HEK293 (cell line): ENCODE measurements around the gene PPP1R15B.

Experiments
- CTCF ChIA-PET: fragments of 350-600 bp; formaldehyde crosslinking; extraction: SDS; loops from one replicate; lab custom pipeline; 2021; ENCODE audit warnings: antibody characterized with exemption; lab: Yijun Ruan, JAX
- POLR2A ChIA-PET: fragments of 300-600 bp; formaldehyde crosslinking; extraction: SDS; loops from one replicate; lab custom pipeline; 2020; ENCODE audit warnings: antibody characterized with exemption, inconsistent platforms; lab: Yijun Ruan, JAX
- H3K27ac ChIP-seq: fragments of 200-500 bp; sonication (Bioruptor generic); 2 replicates; pipeline ENCODE4 v1.5.1; 2014; ENCODE audit warnings: low read depth, low read length, control low read depth, inconsistent platforms; ENCODE audit errors: extremely low read depth
- H3K36me3 ChIP-seq, 2 experiments: fragments of 200-500 bp in 1 of 2; sonication (Bioruptor generic) in 1 of 2; 1 replicate in 1 of 2; 2 replicates in 1 of 2; pipeline ENCODE4 v1.5.1; 2014 to 2017; ENCODE audit warnings: inconsistent platforms in 2 of 2, low read length in 2 of 2; ENCODE audit not compliant: control insufficient read depth in 2 of 2, insufficient read depth in 1 of 2
- H3K4me1 ChIP-seq: fragments of 200-500 bp; sonication (Bioruptor generic); 2 replicates; pipeline ENCODE4 v1.5.1; 2014; ENCODE audit warnings: mild to moderate bottlenecking, low read length, inconsistent platforms; ENCODE audit not compliant: control insufficient read depth, insufficient read depth
- H3K4me3 ChIP-seq: 2 replicates; pipeline ENCODE4 v1.5.1; 2011; ENCODE audit warnings: low read depth, mild to moderate bottlenecking, control low read depth, low read length, moderate library complexity
- H3K9me3 ChIP-seq: fragments of 200-500 bp; sonication (Bioruptor generic); 2 replicates; pipeline ENCODE4 v1.5.1; 2014; ENCODE audit warnings: low read depth, low read length, inconsistent platforms; ENCODE audit not compliant: control insufficient read depth, insufficient read depth
- EGR2 ChIP-seq: fragments of 450-650 bp; formaldehyde crosslinking; IDR thresholded peaks from 2 replicates; pipeline ENCODE4 v1.5.1; 2016; ENCODE audit warnings: low read depth, missing biosample characterization, missing genetic modification characterization
- KLF10 ChIP-seq: fragments of 450-650 bp; IDR thresholded peaks from 2 replicates; pipeline ENCODE4 v1.5.1; 2018; ENCODE audit warnings: missing biosample characterization, mild to moderate bottlenecking, missing genetic modification characterization
- KLF7 ChIP-seq: fragments of 450-650 bp; formaldehyde crosslinking; IDR thresholded peaks from 2 replicates; pipeline ENCODE4 v1.5.1; 2016; ENCODE audit warnings: missing biosample characterization, missing genetic modification characterization, borderline replicate concordance
- ZBTB21 ChIP-seq: fragments of 450-650 bp; formaldehyde crosslinking; IDR thresholded peaks from 2 replicates; pipeline ENCODE4 v1.5.1; 2017; ENCODE audit warnings: missing biosample characterization, missing genetic modification characterization
- ZNF114 ChIP-seq: fragments of 450-650 bp; formaldehyde crosslinking; IDR thresholded peaks from 2 replicates; pipeline ENCODE4 v1.5.0; 2017; ENCODE audit warnings: missing biosample characterization, missing genetic modification characterization
- ZNF214 ChIP-seq: fragments of 450-650 bp; formaldehyde crosslinking; IDR thresholded peaks from 2 replicates; pipeline ENCODE4 v1.5.1; 2017; ENCODE audit warnings: missing biosample characterization, mild to moderate bottlenecking, missing genetic modification characterization, borderline replicate concordance
- ZNF311 ChIP-seq: fragments of 450-650 bp; formaldehyde crosslinking; IDR thresholded peaks from 2 replicates; pipeline ENCODE4 v1.5.1; 2017; ENCODE audit warnings: missing biosample characterization, missing genetic modification characterization, borderline replicate concordance
- ZNF350 ChIP-seq: fragments of 450-650 bp; formaldehyde crosslinking; IDR thresholded peaks from 2 replicates; pipeline ENCODE4 v1.5.0; 2017; ENCODE audit warnings: missing biosample characterization, mild to moderate bottlenecking, missing genetic modification characterization
- ZNF544 ChIP-seq: fragments of 450-650 bp; formaldehyde crosslinking; IDR thresholded peaks from 2 replicates; pipeline ENCODE4 v1.5.0; 2017; ENCODE audit warnings: missing biosample characterization, missing genetic modification characterization
- ZNF707 ChIP-seq: fragments of 450-650 bp; formaldehyde crosslinking; IDR thresholded peaks from 2 replicates; pipeline ENCODE4 v1.5.1; 2016; ENCODE audit warnings: missing biosample characterization, missing genetic modification characterization
- ZNF791 ChIP-seq: fragments of 450-650 bp; formaldehyde crosslinking; IDR thresholded peaks from 2 replicates; pipeline ENCODE4 v1.5.1; 2016; ENCODE audit warnings: missing biosample characterization, missing genetic modification characterization
- ZNF837 ChIP-seq: fragments of 450-650 bp; formaldehyde crosslinking; IDR thresholded peaks from 2 replicates; pipeline ENCODE4 v1.5.1; 2016; ENCODE audit warnings: missing biosample characterization, missing genetic modification characterization
- TF ChIP-seq, protein P1 (sequence below): fragments of 450-650 bp; formaldehyde crosslinking; IDR thresholded peaks from 2 replicates; pipeline ENCODE4 v1.5.1; 2016; ENCODE audit warnings: missing biosample characterization, missing genetic modification characterization
- TF ChIP-seq, protein P2 (sequence below): fragments of 450-650 bp; formaldehyde crosslinking; IDR thresholded peaks from 2 replicates; pipeline ENCODE4 v1.5.1; 2016; ENCODE audit warnings: missing biosample characterization, missing genetic modification characterization
- TF ChIP-seq, protein P3 (sequence below): fragments of 450-650 bp; formaldehyde crosslinking; IDR thresholded peaks from 2 replicates; pipeline ENCODE4 v1.5.1; 2017; ENCODE audit warnings: missing biosample characterization, missing genetic modification characterization
- TF ChIP-seq, protein P4 (sequence below): fragments of 450-650 bp; formaldehyde crosslinking; IDR thresholded peaks from 2 replicates; pipeline ENCODE4 v1.5.1; 2016; ENCODE audit warnings: missing biosample characterization, missing genetic modification characterization

PPP1R15B gene

DNA sequence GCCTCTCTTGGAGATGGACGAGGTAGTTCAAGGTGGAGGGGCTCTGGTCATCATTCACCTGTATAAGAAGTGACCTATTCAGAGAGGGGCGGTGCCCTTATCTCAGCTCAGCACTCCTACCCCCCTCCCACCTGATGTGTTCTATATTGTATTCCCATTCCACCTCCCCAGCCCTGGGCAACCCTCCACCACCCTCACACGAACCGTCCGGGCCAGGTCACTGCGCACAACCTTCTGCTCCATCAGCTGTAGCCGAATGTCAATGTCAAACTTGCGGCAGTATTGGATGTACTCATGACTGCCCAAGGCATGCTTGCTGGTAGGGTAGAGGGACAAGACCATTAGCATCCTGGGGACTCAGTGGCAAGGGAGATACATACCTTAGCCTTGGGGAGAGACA, 48.7 kb upstream of the PPP1R15B start:
- Histone ChIP-seq H3K9me3 (no peaks in the 10 kb centered on the region), H3K4me1 (no peaks in the 10 kb centered on the region), H3K4me3 (no peak overlapping the region), H3K27ac (no peak overlapping the region), H3K36me3 (peaks cover 0 to 22% of the 10 kb centered on the region in 2 experiments; a peak in 1 of 3 replicates)
- ChIA-PET POLR2A (no interaction called here), CTCF (no interaction called here)
- no peak for TF ChIP-seq ZNF837 (tag by site-specific recombination)
- TF ChIP-seq ZNF544 (tag by site-specific recombination) = no peak
- TF ChIP-seq ZNF707 = no peak
- no peak for TF ChIP-seq ZNF311 (tag by site-specific recombination)
- TF ChIP-seq EGR2 (tag by site-specific recombination) = 0 out of 2 replicates have a peak, but pooled peaks have one; percentile 16
- no peak for TF ChIP-seq ZBTB21 (tag by site-specific recombination)
- no peak for TF ChIP-seq ZNF214
- no peak for TF ChIP-seq KLF7

DNA sequence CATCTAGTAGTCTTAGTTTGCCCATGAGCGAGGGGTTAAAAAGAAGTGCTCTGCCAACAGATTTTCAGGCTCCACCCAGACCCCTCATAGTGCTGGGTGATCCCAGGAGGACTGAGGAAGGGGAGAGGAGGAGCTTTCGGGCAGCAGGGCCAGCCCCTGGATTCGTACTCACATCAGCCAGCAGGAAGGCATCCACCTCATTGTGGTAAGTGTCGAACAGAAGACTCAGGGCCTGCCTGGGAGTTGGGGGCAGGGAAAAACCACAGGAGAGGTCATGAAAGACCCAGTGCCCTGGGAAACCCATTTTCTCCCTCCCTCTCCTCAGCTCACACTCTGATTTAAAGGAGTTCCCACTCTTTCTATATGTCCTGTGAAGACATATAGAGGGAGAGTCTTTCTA, 48.1 kb upstream of the PPP1R15B start:
- Histone ChIP-seq H3K9me3 (no peaks in the 10 kb centered on the region), H3K4me3 (no peak overlapping the region), H3K36me3 (peaks cover 0 to 22% of the 10 kb centered on the region in 2 experiments; a peak in 1 of 3 replicates), H3K27ac (no peak overlapping the region), H3K4me1 (no peaks in the 10 kb centered on the region)
- ChIA-PET POLR2A (no interaction called here), CTCF (interaction anchor here (0.6 to 1.6 kb wide), 4 partner anchors 9 to 44 kb away, joined by 3 to 6 read pairs (median 4); no protein-coding TSS in a partner anchor)
- TF ChIP-seq EGR2 (tag by site-specific recombination) (no peak), ZNF791 (tag by site-specific recombination) (no peak), ZNF114 (tag by site-specific recombination) (no peak), KLF10 (tag by site-specific recombination) (no peak)
- TF ChIP-seq, protein P1, sequence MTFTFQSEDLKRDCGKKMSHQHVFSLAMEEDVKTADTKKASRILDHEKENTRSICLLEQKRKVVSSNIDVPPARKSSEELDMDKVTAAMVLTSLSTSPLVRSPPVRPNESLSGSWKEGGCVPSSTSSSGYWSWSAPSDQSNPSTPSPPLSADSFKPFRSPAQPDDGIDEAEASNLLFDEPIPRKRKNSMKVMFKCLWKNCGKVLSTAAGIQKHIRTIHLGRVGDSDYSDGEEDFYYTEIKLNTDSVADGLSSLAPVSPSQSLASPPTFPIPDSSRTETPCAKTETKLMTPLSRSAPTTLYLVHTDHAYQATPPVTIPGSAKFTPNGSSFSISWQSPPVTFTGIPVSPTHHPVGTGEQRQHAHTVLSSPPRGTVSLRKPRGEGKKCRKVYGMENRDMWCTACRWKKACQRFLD (tag by site-specific recombination) = no peak
- TF ChIP-seq, protein P2, sequence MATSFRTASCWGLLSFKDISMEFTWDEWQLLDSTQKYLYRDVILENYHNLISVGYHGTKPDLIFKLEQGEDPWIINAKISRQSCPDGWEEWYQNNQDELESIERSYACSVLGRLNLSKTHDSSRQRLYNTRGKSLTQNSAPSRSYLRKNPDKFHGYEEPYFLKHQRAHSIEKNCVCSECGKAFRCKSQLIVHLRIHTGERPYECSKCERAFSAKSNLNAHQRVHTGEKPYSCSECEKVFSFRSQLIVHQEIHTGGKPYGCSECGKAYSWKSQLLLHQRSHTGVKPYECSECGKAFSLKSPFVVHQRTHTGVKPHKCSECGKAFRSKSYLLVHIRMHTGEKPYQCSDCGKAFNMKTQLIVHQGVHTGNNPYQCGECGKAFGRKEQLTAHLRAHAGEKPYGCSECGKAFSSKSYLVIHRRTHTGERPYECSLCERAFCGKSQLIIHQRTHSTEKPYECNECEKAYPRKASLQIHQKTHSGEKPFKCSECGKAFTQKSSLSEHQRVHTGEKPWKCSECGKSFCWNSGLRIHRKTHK = no peak
- TF ChIP-seq, protein P3, sequence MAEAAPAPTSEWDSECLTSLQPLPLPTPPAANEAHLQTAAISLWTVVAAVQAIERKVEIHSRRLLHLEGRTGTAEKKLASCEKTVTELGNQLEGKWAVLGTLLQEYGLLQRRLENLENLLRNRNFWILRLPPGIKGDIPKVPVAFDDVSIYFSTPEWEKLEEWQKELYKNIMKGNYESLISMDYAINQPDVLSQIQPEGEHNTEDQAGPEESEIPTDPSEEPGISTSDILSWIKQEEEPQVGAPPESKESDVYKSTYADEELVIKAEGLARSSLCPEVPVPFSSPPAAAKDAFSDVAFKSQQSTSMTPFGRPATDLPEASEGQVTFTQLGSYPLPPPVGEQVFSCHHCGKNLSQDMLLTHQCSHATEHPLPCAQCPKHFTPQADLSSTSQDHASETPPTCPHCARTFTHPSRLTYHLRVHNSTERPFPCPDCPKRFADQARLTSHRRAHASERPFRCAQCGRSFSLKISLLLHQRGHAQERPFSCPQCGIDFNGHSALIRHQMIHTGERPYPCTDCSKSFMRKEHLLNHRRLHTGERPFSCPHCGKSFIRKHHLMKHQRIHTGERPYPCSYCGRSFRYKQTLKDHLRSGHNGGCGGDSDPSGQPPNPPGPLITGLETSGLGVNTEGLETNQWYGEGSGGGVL (tag by site-specific recombination) = no peak

DNA sequence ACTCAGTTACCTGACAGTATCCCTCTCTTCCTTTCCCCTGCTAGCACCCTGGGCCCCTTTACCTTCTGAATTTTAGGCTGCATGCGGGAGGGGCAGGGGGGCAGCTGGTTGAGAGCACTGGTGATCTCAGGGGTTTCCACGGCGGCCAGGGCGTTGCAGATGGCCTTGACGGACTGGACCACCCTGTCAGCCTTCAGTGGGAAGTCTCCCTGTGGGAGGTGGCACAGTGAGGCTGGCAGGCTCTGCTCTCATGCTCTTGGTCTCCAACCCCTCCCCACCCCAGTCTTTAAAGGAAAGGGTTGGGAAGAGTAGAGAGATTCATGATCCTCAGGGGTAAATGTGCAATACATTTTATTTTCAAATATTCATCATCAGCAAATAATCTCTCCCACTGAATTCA, 46.0 kb upstream of the PPP1R15B start:
- TF ChIP-seq, protein P4, sequence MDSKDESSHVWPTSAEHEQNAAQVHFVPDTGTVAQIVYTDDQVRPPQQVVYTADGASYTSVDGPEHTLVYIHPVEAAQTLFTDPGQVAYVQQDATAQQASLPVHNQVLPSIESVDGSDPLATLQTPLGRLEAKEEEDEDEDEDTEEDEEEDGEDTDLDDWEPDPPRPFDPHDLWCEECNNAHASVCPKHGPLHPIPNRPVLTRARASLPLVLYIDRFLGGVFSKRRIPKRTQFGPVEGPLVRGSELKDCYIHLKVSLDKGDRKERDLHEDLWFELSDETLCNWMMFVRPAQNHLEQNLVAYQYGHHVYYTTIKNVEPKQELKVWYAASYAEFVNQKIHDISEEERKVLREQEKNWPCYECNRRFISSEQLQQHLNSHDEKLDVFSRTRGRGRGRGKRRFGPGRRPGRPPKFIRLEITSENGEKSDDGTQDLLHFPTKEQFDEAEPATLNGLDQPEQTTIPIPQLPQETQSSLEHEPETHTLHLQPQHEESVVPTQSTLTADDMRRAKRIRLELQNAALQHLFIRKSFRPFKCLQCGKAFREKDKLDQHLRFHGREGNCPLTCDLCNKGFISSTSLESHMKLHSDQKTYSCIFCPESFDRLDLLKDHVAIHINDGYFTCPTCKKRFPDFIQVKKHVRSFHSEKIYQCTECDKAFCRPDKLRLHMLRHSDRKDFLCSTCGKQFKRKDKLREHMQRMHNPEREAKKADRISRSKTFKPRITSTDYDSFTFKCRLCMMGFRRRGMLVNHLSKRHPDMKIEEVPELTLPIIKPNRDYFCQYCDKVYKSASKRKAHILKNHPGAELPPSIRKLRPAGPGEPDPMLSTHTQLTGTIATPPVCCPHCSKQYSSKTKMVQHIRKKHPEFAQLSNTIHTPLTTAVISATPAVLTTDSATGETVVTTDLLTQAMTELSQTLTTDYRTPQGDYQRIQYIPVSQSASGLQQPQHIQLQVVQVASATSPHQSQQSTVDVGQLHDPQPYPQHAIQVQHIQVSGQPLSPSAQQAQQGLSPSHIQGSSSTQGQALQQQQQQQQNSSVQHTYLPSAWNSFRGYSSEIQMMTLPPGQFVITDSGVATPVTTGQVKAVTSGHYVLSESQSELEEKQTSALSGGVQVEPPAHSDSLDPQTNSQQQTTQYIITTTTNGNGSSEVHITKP = peak; percentile 57
- TF ChIP-seq ZNF350 (tag by site-specific recombination) = no peak
- Histone ChIP-seq H3K4me3 (no peak overlapping the region), H3K4me1 (no peaks in the 10 kb centered on the region), H3K27ac (no peak overlapping the region), H3K36me3 (peaks cover 0 to 22% of the 10 kb centered on the region in 2 experiments; a peak in 2 of 3 replicates), H3K9me3 (no peaks in the 10 kb centered on the region)
- POLR2A ChIA-PET = no interaction called here
- CTCF ChIA-PET = interaction anchor here (0.7 to 1.9 kb wide), 5 partner anchors 11 to 799 kb away, joined by 3 to 7 read pairs (median 5); no protein-coding TSS in a partner anchor
